Mesenteric fat pad (tissue), 1 donor: ENCODE data around the gene GRAMD1B. TPM values are rescaled to one million over a fixed set of nuclear protein-coding genes. Genes with fewer than 3 reads are reported as not detected.

Source experiments
- DNase-seq: peaks from one replicate; pipeline ENCODE4 v3.0.0-alpha.2; 2020; ENCODE audit warnings: low spot score
- long read RNA-seq: library from polyadenylated mRNA; unstranded; transcript quantifications from one replicate; pipeline ENCODE4 v2.0.0, GENCODE V29; 2020
- total RNA-seq: library from RNA; stranded (reverse); fragmentation: NEBNext Ultra II Directional; extraction: Animal tissue kit (Norgen Biotek cat#: 25700); gene quantifications from one replicate; pipeline ENCODE4 v1.2.1, GENCODE V29; 2021
- donor health status: DM: yes; HTN: yes; CAD: no.

GRAMD1B gene
- total RNA-seq: 7.7 TPM
- long read RNA-seq, partial matches to known transcripts: 0 of 3 reads
- long read RNA-seq, other reads (novel, unspliced or antisense): 3 of 3 reads

GRCh38 chr11:123429913-123430720 is at the start of gene GRAMD1B:
Gene GRAMD1B (plus strand): TSS chr11:123430269. CDS start chr11:123430793, 524 bp downstream.
- DNase-seq: no peak

- DNase-seq: no peak
Observed at GRCh38 chr11:123381149-123381548, 48.9 kb upstream of the GRAMD1B start.

- no peak for DNase-seq
Observed at GRCh38 chr11:123381817-123382554, 48.1 kb upstream of the GRAMD1B start.

- DNase-seq: no peak
Observed at GRCh38 chr11:123382555-123383074, 47.5 kb upstream of the GRAMD1B start.

- DNase-seq: no peak
Observed at GRCh38 chr11:123384116-123384515, 46.0 kb upstream of the GRAMD1B start.

GRCh38 chr11:123386796-123387510 is 43.1 kb upstream of the GRAMD1B start:
- no peak for DNase-seq

GRCh38 chr11:123388640-123389039 is 41.4 kb upstream of the GRAMD1B start:
- no peak for DNase-seq

- no peak for DNase-seq
Observed at GRCh38 chr11:123390146-123390545, 39.9 kb upstream of the GRAMD1B start.

GRCh38 chr11:123391646-123392348 is 38.3 kb upstream of the GRAMD1B start:
- DNase-seq: no peak

GRCh38 chr11:123392431-123392830 is 37.6 kb upstream of the GRAMD1B start:
- no peak for DNase-seq

GRCh38 chr11:123392844-123393243 is 37.2 kb upstream of the GRAMD1B start:
- DNase-seq: no peak

- no peak for DNase-seq
Observed at GRCh38 chr11:123393312-123393927, 36.6 kb upstream of the GRAMD1B start.

GRCh38 chr11:123404676-123405075 is 25.4 kb upstream of the GRAMD1B start:
- no peak for DNase-seq

- no peak for DNase-seq
Observed at GRCh38 chr11:123405123-123405592, 24.9 kb upstream of the GRAMD1B start.

GRCh38 chr11:123406441-123407129 is 23.5 kb upstream of the GRAMD1B start:
- no peak for DNase-seq

- no peak for DNase-seq
Observed at GRCh38 chr11:123407130-123407995, 22.7 kb upstream of the GRAMD1B start.

- no peak for DNase-seq
Observed at GRCh38 chr11:123407996-123408597, 22.0 kb upstream of the GRAMD1B start.
